HG02588 (cell line): ENCODE measurements around the gene JPH2.

Source experiments
- ATAC-seq: cut with Tn5 transposase; IDR thresholded peaks from one replicate; pipeline ENCODE4 v1.9.1; 2021; ENCODE audit warnings: mild to moderate bottlenecking, moderate library complexity; ENCODE audit not compliant: unreplicated experiment

The JPH2 gene

DNA sequence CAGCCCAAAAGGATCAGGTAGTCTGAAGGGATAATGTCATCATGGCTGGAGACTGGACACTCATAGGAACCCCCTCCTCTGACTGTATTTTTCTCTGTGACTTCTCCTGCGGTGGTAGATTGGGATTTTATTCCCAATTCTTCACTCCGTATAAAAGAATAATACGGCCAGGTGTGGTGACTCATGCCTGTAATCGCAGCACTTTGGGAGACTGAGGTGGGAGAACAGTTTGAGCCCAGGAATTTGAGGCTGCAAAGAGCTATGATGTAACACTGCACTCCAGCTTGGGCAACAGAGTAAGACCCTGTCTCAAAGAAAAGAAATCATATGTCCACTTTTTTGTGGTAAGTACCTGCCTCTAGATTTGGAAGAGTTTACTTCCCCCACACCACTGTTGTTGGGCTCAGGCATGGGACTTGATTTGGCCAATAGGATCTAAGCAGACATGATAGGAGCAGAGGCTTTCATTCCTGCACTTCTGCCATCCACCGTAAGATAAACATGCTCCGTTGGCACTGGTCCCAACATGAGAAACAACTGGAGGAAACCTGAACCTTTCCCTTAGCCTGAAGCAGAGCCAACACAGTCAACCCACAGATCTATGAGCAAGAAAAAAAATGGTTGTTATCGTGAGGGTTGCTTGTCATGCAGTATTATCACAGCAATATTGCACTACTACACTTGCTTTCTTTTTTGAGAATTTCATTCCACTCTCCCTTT lies 82.0 kb downstream of the JPH2 start:
- ATAC-seq: no peak

DNA sequence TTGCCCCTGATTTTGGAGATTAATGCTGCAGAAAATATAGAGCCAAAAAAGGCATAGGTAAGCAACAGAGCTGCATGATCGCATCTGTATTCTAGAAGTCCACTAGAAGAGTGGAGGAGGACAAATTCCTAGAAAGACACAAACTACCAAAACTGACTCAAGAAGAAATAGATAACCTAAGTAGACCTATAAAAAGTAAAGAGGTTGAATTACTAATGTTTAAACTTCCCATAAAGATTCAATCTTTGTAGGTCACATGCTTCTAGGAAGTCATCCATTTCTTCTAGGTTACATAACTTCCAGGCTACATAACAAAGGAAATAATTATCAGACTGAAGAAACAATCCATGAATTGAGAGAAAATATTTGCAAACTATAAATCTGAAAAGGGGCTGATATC lies 84.4 kb downstream of the JPH2 start:
- ATAC-seq: no peak

DNA sequence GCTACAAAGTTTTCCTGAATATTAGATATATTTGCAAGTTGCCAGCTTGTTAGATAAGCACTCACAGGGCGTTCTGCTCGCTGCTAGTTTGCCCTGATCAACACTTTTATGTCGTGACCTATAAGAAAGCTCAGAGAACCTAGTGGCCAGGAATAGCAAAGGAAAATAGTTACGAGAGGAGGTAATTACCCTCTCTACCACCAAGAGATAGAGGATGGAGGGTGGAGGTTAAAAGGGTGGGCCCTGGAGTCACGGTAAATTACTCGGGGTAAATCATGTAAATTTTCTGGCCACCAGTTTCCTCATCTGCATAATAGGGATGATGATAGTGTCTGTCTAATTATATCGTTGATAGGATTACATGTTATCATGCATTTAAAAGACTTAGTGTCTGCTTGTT lies 87.2 kb downstream of the JPH2 start:
- no peak for ATAC-seq

DNA sequence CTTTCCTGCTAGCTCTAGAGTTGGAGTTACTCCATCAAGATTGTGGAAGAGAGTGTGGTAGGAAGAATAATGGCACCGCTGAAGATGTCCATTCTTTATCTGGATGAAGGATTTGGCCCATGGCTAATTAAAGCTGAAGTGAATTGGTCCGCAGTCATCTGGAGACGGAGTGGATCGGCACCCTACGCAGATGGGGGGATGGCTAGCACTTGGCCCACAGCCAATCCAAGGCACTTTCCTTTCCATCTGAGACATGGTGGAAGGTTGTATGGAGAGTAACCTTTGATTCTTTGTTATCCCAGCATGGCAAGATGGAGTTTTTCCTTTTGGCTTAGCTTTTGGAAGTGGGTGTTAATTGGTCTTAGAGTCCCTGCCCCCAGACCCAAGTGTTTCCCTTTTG lies 88.3 kb downstream of the JPH2 start:
- no peak for ATAC-seq

DNA sequence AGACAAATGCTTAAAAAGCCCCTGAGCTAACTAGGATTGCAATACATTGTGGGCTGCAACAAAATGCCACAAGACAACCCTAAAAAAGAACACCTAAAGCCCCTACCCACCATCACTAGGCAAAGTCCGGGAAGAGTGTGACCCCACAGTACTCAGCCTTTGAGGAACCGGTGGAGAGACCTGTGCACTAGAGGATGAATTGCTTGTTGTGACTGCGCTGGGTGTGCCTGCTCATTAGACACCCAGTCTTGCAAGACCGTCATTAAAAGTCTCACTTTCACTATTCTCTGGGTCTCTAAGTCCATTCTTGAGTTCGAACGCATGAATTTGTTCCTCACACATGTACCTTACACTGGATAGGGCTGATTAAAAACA lies 88.7 kb downstream of the JPH2 start:
- ATAC-seq: no peak

DNA sequence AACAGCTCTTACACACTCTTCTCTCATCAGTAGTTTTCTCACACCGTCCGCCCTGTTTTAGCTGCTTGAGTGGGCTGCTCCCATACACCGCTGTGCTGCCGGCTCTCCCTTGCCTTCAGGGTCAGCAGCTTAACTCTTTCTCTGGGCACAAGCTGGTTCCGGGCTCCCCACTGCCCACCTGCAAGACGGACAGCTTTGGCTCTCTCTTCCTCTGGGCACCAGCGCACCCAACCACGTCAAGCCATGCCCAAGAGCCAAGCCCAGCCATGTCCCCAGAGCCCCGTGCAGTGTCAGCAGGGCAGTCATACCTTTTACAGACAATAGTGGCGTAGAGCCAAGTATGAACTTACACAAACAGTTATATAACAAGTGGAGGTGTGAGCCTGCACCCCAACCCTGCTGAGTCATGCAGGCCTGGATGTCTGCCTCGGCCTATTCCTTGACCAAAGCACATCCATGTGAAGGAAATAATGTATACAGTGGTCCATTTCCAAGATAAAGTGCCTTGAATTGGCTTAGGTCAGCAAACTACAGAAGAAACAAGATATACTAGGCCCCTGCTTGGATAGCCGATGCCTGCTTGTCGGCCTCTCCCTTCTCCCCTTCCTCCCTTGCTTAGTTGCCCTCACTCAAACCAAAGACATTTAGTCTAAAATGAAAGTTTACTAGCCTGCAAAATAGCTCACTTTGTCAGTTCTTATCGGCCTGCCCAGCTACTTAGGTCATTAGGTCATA lies 89.3 kb downstream of the JPH2 start:
- no peak for ATAC-seq

DNA sequence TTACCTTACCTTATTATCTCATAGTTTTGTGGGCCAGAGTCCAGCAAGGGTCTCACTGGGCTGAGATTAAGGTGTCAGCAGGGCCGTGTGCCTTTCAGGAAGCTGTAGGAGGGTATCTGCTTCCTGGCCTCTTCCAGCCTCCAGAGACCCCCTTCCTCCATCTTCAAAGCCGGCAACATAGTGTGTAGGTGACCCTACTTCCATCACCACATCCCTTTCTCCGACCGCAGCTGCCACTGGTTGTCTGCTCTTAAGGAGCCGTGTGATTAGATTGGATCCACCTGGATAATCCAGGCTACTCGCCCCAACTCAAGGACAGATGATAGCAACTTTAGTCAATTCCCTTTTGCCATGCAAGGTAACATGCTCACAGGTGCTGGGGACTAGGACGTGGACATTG lies 91.2 kb downstream of the JPH2 start:
- no peak for ATAC-seq

DNA sequence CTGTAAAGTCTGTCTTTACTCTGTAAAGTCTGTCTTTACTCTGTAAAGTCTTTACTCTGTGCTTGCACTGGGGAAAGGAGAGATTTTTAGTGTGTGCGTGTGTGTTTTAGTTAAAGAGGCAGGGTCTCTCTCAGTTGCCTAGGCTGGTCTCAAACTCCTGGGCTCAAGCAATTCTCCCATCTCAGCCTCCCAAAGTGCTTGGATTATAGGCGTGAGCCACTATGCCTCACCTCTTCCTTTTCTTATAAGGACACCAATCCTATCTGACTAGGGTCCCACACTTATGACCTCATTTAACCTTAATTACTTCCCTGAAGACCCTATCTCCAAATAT lies 93.8 kb downstream of the JPH2 start:
- ATAC-seq: no peak

DNA sequence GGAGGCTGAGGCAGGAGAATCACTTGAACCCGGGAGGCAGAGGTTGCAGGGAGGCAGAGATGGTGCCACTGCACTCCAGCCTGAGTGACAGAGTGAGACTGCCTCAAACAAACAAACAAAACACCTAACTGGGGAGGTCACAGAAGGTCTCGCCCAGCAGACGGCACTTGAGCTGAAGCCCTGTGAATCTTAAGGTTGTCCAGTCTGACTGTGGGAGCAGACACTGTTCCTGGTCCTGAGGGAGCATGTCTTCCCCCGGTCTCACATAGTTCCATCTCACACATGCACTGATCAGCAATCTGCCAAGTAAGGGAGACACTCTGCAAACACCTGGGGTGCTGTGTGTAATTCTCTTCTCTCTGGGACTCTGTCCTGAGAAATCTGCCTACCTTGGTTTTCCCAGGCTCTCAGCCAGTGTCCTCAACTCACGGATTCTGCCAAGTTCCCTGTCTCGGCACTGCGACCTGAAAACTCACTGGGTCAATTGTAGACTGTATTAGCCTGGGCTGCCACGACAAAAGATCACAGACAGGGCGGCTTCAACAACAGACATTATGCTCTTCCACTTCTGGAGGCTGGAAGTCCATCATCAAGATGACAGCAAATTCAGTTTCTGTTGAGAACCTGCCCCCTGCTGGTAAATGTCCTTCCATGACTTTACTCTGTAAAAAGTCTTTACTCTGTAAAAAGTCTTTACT lies 94.3 kb downstream of the JPH2 start:
- ATAC-seq: no peak

DNA sequence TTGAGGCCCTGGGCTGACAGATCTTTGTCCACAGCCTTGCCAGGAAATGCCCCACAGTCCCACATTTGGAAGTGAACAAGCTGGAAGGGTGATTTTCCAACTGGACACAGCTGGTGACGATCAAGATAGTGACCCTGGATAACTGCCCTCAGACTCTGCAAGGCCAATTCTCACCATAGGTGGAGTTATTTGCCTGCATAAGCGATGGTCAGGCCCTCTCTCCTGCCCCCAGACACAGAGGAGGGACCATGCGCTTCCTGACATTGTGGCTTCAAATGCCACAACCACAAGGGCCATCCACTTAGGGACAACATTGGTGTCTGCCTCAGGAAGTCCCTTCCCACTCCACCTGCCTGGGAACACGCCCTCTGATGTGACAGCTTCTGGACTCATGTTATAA lies 96.0 kb downstream of the JPH2 start:
- no peak for ATAC-seq

DNA sequence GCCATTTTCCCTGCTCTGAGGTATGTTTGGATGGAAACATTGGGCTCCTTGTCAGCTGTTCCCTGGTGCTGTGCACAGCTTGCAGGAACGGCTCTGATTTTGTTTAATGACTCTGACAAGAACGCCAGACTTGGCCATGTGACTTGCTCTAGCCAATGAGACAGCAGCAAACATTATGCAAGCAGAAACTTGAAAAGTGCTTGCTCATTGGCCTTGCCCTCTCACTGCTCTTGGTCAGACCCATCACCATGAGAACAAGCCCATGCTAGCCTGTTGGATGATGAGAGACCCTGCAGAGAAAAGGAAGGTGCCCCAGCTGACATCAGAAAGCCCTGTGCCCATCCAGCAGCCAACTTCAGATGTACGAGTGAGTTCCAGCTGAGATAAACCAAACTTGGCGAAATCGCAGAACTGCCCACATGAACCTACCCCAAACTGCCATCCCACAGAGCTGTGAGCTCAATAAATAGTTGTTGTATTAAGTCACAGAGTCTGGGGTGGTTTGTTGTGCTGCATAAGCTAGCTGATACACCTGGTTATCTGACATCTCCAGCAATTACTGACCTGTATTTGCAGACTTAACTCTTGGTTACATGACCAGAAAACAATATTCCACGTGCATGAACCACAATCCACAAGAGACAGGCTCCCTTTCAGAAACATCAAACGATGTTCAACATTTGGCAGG lies 96.9 kb downstream of the JPH2 start:
- ATAC-seq: no peak

DNA sequence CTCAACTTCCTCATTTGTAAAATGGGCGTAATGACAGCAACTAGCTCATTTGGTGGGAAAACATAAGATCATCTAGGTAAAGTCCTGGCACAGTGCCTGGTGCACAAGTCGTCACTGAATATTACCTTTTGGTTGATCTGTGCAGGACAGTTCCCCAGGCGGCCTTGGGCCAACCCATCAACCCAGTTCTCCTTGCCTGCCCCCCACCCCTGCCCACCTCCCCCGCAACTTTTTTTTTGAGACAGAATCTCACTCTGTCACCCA lies 99.2 kb downstream of the JPH2 start:
- ATAC-seq: no peak

DNA sequence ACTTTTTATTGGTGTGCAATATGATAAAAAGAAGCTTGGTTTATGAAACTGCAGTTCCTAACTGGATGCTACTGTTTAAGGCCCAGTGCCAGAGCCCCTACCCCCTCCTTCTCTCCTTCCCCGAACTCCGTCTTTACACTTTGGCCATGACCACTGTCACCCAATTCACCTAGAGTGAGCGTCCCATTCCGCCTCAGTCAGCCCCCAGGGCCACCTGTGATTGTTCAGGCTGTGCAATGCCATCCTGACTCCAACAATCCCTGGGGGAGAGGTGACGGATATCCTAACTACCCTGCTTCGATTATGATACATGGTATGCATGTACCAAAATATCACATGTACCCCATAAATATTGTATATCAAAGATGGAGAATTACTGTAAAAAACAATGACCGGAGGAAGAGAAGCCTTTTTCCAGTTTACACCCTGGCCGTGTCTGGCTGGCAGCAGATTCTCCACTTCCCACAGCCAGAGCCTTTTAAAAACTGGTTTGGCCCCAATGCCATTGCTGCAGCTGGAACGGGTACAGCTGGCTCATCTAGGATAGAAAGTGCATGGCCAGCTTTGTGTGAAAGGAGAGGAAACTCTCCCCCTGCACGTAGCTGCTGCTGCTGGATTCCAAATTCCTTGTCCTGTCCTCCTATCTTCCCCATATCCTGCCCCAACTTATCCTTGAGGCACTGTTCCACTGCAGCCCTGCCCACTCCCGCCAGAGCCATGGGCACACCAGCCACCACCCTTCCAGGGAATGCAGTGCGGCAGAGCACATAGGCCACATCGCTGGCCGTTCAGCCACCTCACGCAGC lies 99.7 kb downstream of the JPH2 start:
- no peak for ATAC-seq

DNA sequence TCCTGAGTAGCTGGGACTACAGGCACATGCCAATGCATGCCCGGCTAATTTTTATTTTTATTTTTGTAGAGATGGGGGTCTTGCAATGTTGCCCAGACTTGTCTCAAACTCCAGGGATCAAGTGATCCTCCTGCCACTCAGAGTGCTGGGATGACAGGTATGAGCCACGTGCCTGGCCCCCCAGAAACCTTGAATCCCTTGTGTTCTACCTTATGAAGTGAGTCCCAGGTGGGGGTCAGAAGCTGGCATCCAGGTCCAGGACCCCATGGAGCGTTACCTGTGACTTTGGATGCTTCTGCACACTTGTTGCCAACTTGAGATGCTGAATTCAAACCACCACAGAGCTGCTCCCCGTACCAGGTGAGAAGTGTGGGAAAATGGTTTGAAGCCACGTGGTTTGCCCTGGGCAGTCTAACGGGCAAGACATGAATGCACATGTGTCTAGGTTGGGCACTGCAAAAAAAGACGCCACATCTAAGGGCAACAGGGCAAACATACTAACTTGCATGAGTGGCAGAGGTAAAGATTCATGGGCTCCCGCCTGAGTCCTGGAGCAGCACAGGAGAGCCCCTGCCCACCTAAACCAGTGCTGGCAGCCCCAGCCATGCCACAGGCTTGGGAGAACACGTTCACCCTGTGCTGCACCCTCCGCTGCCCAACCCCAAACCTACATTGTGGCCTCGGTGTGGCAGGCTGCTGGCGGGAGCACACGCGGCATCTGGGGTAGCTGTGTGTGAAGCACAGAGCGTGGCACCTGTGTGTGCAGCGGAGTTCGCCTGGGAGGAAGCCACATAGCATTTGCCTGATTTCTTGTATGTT lies 101.2 kb downstream of the JPH2 start:
- no peak for ATAC-seq

DNA sequence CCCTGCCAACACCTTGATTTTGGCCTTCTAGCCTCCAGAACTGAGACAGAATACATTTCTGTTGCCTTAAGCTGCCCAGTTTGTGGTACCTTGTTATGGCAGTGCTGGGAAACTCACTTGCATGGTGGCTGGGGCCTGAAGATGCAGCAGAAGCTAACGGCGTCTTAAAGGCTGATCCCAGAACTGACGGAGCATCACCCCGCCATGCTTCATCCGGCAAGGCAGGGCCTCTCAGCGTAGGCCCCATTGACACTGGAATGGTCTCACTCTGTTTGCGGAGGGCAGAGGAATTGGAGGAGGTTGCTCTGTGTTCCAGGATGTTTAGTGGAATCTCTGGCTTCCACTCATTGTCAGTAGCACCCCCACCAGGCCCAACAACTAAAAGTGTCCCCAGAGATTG lies 102.1 kb downstream of the JPH2 start:
- ATAC-seq: no peak

DNA sequence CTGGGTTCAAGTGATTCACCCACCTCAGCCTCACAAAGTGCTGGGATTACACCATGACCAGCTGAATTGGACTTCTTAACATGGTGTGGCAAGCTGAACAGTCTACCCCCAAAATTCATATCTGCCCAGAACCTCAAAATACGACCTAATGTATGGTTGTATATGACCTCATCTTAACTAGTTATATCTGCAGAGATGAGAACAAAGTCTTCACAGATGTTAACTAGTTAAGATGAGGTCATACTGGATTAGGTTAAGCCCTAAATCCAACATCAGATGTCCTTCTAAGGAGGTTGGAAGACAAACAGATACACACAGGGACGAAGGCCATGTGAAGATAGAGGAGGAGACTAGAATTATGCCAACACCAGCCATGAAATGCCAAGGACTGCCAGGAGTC lies 102.5 kb downstream of the JPH2 start:
- no peak for ATAC-seq

DNA sequence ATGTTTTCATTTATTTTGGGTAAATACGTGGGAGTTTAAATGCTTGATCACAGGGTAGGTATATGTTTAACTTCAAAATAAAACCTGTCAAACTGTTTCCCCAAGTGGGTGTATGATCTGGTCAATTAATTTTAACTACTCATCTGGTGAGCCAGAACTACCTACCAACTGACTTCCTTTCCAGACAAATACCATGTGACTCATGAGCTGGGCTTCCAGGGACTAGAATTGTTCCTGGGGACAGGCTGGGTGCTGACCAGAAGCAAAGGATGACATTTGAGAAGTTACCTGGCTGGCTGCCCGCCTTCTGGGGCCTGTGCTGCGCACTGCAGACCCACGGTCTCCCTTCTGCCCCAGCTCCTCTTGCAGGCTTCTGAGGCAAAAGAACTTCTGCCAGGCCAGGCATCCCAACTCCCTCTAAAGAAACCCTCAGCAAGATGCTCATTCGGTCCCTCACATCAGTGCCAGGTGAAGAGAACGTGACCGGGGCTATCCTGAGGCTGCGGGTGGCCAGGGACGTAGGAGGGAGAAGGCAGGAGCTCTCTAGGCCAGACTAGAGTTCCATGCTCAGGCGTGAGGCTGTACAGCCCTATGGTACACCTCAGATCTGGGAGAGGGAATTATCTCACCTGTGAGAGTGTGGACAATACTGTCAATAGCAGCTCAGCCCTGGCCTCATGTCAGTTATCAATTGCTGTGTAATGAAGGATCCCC lies 103.6 kb downstream of the JPH2 start:
- ATAC-seq: no peak

DNA sequence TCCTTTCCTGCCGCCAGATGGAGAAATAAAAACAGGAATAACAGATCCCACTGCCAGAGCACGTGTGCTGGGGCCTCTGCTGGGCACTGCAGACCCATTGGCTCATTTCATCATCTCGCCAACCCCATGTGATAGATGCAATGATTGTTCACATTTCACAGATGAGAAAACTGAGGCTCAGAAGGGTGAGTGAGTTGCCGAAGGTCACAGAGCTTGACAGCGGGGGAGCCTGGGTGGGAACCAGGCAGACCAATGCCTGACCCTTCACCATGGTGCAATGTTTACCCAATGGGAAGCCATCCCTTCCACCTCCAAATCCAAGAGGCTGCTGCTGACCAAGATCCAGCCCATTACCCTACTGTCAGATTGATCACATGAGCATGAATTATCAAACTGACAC lies 105.1 kb downstream of the JPH2 start:
- ATAC-seq: no peak

DNA sequence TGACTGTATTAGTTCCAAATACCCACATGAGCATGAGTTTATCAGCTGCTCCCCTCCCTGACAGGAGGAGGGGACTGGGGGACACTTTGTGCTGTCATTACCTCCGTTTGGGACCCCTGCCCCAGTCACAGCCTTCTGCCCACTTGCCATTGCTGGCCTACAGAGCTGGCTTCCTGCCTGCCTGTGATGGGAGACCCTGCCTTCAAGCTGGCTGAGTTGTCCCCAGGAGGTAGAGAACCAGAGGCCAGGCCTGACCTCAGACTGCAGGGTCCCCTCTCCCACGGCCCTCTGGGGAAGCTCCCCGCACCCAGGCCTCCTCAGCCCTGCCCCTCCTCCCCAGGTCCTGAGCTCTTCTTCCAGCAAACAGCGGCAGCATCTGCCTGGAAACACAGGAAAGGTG lies 105.5 kb downstream of the JPH2 start:
- no peak for ATAC-seq
